K562 (cell line): ENCODE results near the gene ACOX2.

Experiments used
- JUND ChIP-seq, 2 experiments: IDR thresholded peaks; 2 replicates in 1 of 2; 3 replicates in 1 of 2; pipeline ENCODE4 v1.6.1; 2011; ENCODE audit warnings: borderline replicate concordance in 2 of 2, low read depth in 2 of 2, low read length in 2 of 2, improper control_type of control experiment in 1 of 2, missing biosample characterization in 1 of 2, missing genetic modification characterization in 1 of 2, missing genetic modification reagents in 1 of 2
- MAFK ChIP-seq: IDR thresholded peaks from 2 replicates; pipeline ENCODE4 v1.6.1; 2011; ENCODE audit warnings: low read length, improper control_type of control experiment
- MED1 ChIP-seq: sonication (generic); formaldehyde crosslinking; IDR thresholded peaks from 2 replicates; pipeline ENCODE4 v1.8.1; 2023; ENCODE audit warnings: missing genetic modification reagents, borderline replicate concordance
- POLR2A ChIP-seq: fragments of 450-650 bp; conservative IDR thresholded peaks from 2 replicates; pipeline ENCODE4 v1.6.1; 2016
- ZNF764 ChIP-seq: fragments of 250-450 bp; sonication (Bioruptor Pico); IDR thresholded peaks from 2 replicates; pipeline ENCODE4 v1.4.0; 2020; ENCODE audit warnings: low read depth, mild to moderate bottlenecking, moderate library complexity
- TF ChIP-seq, protein P1 (sequence below): fragments of 450-650 bp; formaldehyde crosslinking; IDR thresholded peaks from 2 replicates; pipeline ENCODE4 v1.4.0; 2022; ENCODE audit warnings: mild to moderate bottlenecking, moderate library complexity
- TF ChIP-seq, protein P2 (sequence below): IDR thresholded peaks from 3 replicates; pipeline ENCODE4 v1.6.1; 2011; ENCODE audit warnings: borderline replicate concordance, mild to moderate bottlenecking, moderate library complexity; ENCODE audit not compliant: insufficient read length; ENCODE audit errors: extremely low read depth
- TF ChIP-seq, protein P3 (sequence below): fragments of 250-450 bp; sonication (Bioruptor Pico); IDR thresholded peaks from 2 replicates; pipeline ENCODE4 v1.5.0; 2021
- TF ChIP-seq, protein P4 (sequence below), 3 experiments: IDR thresholded peaks in 2 of 3; conservative IDR thresholded peaks in 1 of 3; 2 replicates each; pipeline ENCODE4 v1.5.1; 2011 to 2012; ENCODE audit warnings: low read length in 3 of 3, mild to moderate bottlenecking in 3 of 3, control low read depth in 2 of 3, improper control_type of control experiment in 1 of 3, inconsistent platforms in 1 of 3, low read depth in 1 of 3, mixed read lengths in 1 of 3, moderate library complexity in 1 of 3; ENCODE audit not compliant: insufficient read depth in 2 of 3

DNA sequence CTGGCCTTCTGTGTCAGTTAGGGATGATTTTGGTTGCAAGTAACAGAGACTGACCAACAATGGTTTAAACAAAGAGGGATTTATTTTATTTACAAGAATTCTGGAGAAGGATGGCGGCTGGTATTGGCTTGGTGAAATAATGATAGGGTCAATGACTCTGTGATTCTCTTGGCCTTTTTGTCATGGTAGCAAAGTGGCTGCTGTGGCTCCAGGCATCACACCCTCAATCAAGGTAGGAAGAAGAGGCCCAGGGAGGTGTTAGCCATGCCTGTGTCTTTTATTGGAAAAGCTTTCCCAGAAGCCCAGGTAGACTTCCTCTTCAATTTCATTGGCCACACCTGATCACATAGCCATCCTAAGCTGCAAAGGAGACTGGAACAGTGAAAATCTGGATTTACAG, 27.1 kb upstream of the ACOX2 start:
- TF ChIP-seq ZNF764 (CRISPR knock-in tag) (no peak), POLR2A (no peak), MED1 (CRISPR knock-in tag) (no peak), JUND (IDR thresholded peaks at IDR 0.05; ENCODE audit: borderline replicate concordance, low read depth, low read length) (no peak), JUND (tag; IDR thresholded peaks at IDR 0.05; ENCODE audit: borderline replicate concordance, low read depth, low read length) (no peak), MAFK (no peak)
- TF ChIP-seq, protein P1, sequence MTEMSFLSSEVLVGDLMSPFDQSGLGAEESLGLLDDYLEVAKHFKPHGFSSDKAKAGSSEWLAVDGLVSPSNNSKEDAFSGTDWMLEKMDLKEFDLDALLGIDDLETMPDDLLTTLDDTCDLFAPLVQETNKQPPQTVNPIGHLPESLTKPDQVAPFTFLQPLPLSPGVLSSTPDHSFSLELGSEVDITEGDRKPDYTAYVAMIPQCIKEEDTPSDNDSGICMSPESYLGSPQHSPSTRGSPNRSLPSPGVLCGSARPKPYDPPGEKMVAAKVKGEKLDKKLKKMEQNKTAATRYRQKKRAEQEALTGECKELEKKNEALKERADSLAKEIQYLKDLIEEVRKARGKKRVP (CRISPR knock-in tag), result no peak
- TF ChIP-seq, protein P2, sequence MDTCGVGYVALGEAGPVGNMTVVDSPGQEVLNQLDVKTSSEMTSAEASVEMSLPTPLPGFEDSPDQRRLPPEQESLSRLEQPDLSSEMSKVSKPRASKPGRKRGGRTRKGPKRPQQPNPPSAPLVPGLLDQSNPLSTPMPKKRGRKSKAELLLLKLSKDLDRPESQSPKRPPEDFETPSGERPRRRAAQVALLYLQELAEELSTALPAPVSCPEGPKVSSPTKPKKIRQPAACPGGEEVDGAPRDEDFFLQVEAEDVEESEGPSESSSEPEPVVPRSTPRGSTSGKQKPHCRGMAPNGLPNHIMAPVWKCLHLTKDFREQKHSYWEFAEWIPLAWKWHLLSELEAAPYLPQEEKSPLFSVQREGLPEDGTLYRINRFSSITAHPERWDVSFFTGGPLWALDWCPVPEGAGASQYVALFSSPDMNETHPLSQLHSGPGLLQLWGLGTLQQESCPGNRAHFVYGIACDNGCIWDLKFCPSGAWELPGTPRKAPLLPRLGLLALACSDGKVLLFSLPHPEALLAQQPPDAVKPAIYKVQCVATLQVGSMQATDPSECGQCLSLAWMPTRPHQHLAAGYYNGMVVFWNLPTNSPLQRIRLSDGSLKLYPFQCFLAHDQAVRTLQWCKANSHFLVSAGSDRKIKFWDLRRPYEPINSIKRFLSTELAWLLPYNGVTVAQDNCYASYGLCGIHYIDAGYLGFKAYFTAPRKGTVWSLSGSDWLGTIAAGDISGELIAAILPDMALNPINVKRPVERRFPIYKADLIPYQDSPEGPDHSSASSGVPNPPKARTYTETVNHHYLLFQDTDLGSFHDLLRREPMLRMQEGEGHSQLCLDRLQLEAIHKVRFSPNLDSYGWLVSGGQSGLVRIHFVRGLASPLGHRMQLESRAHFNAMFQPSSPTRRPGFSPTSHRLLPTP, result no peak
- TF ChIP-seq, protein P3, sequence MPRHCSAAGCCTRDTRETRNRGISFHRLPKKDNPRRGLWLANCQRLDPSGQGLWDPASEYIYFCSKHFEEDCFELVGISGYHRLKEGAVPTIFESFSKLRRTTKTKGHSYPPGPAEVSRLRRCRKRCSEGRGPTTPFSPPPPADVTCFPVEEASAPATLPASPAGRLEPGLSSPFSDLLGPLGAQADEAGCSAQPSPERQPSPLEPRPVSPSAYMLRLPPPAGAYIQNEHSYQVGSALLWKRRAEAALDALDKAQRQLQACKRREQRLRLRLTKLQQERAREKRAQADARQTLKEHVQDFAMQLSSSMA (CRISPR knock-in tag), result no peak
- TF ChIP-seq, protein P4, sequence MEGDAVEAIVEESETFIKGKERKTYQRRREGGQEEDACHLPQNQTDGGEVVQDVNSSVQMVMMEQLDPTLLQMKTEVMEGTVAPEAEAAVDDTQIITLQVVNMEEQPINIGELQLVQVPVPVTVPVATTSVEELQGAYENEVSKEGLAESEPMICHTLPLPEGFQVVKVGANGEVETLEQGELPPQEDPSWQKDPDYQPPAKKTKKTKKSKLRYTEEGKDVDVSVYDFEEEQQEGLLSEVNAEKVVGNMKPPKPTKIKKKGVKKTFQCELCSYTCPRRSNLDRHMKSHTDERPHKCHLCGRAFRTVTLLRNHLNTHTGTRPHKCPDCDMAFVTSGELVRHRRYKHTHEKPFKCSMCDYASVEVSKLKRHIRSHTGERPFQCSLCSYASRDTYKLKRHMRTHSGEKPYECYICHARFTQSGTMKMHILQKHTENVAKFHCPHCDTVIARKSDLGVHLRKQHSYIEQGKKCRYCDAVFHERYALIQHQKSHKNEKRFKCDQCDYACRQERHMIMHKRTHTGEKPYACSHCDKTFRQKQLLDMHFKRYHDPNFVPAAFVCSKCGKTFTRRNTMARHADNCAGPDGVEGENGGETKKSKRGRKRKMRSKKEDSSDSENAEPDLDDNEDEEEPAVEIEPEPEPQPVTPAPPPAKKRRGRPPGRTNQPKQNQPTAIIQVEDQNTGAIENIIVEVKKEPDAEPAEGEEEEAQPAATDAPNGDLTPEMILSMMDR (IDR thresholded peaks at IDR 0.05 in 2 of 3, conservative IDR thresholded peaks at IDR 0.05 in 1 of 3; ENCODE audit: insufficient read depth in 2 of 3, low read depth in 1 of 3, low read length in 3 of 3), result no peak
